Subcutaneous preadipocyte (primary cell): ENCODE data around the gene ZBTB7B. TPM values are rescaled to one million over a fixed set of nuclear protein-coding genes. Genes with fewer than 3 reads are reported as not detected.

Experiments
- small RNA-seq: library from RNA; depleted of rRNA; stranded (forward); fragments of <200 nt; gene quantifications from one replicate; pipeline ENCODE3, GENCODE V24; 2012
- total RNA-seq: library from RNA; depleted of rRNA; stranded (reverse); fragments of >200 nt; gene quantifications from 2 replicates; pipeline ENCODE4 v1.2.3, GENCODE V29; 2012

ZBTB7B gene
- total RNA-seq, result 11.4 and 14.5 TPM in 2 replicates

DNA sequence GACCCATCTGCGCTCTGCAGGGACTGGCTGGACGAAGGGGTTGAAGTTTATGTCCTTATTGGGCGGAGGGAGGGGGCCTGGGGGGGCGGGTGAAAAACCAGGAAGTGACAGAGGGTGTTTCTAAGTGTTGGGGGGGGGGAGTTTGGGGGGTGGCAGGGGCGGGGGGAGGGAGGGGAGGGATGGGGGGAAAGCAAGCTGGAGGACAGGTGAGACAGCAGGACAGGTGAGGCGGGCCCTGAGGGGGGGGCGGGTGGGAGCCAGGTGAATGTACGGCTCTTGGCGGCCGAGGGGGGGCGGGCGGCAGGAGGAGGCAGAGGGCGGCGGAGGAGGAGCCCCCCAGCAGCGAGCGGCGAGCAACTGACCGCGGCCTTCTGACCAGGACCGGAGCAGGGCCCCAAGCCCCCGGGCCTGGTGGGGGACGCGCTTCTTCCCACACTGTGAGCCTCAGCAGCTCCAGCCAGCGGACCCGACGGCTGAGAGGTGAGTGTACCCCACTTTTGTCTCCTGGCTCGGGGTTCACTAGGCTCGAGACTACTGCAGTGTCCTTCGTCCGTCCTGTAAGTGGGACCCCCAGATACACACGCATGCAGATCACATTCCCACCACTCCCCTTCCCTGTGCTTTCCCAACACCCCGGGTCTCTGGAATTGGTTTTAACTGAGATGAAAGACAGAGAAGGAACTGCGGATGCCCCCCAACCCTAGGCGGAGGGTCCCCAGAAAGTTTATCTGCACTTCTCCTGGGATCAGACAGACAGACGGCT lies at the start of gene ZBTB7B:
ZBTB7B (plus strand) TSS at position 339 of the 763 bp plus-strand sequence. CDS start 11,859 bp downstream, outside the sequence.

DNA sequence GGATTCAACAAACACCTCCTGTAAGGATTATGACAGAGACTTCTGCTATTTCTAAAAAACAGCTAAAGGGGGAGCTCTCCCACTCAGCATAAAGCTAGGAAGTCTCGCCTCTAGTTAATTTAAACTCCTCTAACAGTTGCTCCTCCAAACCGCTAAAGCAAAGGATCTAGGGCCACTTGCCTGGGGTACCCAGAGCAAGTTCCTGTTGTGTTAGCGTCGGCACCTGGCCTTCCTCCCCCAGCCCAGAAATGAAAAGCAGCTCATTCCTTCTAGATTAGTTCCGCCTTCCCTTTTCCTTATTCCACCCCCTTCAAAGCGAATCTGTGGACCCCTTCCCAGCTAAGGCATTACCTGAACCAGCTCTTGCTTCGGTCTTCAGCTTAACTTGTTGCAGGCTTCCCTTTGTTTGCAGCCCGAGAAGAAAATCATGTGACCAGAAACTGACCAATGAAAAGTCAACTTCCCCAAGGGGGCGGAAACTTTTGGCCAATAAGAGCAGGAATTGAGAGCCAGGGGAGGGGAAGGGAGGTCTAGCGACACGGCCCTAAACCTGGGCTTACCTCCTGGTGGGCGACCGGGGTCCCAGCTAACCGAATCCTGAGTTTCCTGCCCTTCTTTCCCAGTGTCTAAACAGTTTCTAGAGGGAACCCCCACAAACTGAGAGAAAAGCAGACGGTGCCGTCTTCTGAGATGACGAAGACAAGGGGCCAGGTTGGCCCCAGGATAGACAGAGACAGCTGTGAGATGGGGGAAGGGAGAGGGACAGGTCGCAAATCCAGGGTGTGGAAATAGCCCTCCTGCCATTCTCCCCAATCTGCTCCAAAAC lies 46.7 kb upstream of the ZBTB7B start, which contains the start of gene PBXIP1:
PBXIP1 (minus strand) TSS at position 382 of the 826 bp plus-strand sequence. CDS start 2,378 bp downstream, outside the sequence.

DNA sequence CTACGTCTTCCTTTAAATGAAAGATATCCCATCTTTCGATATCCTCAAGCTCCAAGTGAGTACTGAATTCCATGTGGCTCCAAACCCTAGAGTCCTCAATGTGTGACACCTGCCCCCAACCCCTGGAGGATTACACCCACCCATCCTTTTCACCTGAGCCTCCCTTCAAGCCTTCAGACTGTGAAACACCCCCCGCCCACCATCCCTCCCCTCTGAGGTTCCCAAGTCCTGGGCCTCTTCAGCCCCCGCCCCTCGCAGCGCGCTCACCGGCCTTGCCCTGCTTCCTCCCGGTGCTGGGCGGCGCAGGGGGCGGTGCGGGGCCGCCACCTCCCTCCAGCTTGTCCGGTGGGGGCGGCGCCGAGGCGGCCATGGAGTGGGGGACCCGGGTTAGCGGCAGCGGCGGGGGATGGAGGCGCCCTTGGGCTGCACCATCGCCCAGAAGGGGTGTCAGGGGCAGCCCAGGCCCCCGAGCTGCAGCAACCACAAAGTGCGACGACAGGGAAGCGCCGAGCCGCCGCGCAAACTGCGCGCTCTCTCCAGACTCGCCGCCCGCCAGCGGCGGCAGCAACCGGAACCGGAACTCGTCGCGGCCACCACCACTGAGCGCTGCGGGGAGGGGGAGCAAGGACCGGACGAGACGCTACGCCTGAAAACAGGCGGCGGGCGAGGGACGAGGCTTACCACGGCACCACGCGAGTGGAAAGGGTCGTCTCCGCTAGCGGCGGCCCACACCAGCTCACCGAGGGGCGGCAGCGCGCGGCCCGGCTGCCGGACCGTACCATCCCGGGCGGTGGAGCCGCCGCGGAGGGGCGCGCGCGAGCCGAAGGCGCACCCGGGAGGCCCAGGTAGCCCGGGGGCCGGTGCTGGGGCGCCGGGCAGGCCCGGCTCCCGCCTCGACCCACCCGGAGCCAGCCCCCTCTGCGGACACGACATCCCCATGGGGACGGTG lies 41.1 kb upstream of the ZBTB7B start, which contains the start of gene PYGO2:
PYGO2 (minus strand) TSS at position 576 of the 949 bp plus-strand sequence; CDS start at position 370, 206 bp downstream.

DNA sequence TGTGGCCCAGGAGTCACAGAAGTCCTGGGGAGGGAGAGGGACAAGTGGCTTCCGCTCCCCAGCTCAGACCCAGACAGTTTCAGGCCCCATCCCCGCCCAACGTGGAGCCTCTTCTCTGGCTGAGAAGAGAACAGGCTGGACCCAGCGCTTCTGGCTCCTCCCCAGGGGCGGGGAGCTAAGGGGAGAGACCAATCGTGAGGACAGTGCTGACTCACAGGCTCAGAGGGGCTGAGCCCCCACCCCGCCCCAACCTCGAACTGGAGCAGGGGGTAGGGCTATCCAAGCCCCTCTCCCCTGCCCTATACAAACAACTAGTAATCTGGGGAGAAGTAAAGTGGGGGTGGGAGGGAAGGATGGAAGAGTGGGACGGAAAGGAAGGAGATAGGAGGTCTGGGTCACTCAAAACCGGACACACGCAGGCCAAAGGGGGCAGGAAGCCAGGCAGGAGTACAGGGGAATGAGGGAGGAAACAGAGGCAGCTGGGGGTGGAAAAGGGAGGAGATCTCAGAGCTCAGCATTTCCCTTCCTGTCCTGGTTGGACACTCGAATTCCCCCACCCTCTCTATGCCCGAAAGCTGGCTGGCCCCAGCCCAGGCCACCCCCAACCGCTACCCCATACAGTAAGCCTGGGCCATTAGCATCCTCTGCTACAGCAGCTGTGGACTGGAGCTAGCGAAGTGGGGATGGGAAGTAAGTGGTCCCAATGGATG lies 31.8 kb upstream of the ZBTB7B start, which contains the start of gene SHC1:
SHC1 (minus strand) TSS at position 117 of the 710 bp plus-strand sequence. CDS start 221 bp downstream, outside the sequence.

DNA sequence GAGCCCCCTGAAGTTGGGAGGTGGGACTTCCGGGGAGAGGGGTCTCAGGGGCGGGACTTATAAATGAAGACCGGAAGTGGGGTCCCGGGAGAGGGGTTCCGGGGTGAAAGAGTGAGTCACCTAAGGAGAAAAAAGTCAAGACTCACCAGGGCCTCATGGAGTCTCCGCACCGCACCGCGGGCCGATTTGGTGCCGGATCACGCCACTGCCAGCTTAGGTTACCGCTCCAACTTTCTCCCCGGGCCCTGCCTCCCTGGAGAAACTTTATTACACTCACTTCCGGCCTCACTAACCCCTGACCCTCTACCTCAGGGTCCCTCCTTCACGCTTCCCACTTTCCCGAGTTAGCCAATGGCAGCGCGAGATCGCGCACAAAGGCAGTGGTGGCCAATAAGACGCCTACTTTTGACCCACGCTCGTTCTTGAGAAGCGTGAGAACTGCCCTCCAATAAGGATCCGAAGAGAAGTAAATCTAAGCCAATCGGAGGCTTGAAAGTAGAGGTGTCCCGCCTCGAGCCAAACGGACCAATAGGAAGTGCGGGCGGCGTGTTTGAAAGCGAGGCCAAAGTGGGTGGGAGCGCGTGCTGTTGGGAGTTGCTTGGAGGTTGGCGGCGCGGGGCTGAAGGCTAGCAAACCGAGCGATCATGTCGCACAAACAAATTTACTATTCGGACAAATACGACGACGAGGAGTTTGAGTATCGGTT lies 28.3 kb upstream of the ZBTB7B start, which contains the start of gene CKS1B:
CKS1B (plus strand) TSS at position 580 of the 706 bp plus-strand sequence; CDS start at position 645, 65 bp downstream.

DNA sequence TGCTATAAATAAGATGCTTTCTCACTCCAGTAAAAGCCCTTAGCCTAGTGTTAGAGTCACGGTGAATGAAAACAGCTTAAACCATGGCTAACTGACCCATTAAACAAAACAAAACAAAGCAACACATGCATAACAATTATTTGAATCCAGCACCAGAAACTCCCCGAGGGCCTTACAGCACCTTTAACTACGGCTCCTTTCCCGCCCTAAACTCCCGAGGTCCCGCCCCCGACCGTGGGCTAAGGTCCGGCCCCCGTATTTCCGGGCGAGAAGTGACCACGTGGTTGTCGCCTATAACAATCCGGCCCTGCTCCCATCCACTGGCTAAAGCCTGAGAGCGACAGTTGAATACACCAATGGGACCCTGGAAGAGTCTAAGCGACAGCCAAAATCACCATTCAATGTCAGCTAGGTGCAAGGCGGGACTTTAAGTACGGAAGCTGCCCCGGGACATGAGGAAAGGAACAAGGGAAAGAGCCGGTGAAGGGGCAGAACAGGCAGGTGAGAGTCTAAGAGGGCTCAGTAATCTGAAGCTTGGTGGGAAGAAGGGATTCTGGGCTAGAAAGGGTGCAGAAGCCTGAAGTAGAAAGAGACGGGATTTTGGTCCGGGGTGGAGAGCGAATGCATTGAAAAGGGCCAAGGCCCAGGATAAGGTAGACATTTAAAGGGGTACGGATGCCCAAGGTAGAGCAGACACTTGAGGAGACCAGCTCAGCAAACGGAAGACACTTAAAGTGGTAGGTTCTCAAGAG lies 19.5 kb upstream of the ZBTB7B start, which contains the start of gene FLAD1:
FLAD1 (plus strand) TSS at position 448 of the 752 bp plus-strand sequence. CDS start 351 bp downstream, outside the sequence.

DNA sequence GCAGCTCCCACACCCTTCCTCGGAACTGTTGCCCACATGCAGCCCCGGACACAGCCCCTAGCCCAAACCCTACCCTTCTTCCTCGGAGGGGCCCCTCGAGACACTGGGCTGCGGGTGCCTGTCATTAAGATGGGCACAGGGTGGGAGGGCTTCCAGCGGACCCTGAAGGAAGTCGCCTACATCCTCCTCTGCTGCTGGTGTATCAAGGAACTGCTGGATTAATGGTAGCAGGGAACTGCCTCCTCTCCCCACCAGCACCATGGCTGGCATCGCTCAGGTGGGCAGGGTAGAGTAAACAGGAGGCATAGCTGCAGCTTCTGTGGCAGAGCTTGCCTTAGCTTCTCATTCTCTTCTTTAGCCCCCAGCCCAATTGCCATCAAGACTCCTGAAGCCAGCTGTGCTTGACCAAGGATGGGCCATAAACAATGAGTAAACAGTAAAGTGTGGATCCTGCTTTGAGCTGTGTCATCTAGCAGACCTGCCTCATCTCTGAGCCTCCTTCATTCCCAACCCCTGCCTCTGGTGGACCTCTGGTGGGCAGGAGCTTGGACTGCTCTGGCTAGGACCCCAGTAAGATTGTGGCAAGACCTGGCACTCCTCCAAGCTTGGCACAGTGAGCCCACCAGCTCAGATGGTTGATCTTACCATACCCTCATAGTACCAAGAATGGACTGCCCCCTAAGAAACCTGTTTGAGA lies 8.9 kb upstream of the ZBTB7B start, which contains the start of gene LENEP:
LENEP (plus strand) TSS at position 15 of the 697 bp plus-strand sequence; CDS start at position 37, 22 bp downstream.

DNA sequence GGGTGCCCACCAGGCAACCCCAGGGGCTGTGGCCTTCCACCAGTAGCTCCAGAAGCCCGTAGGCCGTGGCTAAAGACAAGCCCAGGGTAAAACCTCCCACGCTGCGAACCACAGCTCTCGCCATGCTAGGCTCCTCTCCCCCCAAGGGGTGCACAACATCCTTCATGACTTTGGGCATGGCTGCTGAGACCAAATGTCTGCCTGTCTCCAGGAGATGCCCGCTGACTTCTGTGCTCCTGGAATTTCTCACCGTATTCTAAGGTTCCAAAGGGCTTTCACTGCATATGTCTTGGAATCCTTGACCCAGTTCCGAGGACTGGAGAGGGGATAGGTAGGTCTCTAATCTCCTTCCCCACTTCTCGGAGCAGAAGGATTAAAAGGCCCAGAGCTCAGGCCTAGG lies 30.9 kb downstream of the ZBTB7B start, which contains the start of the genes DCST1 and DCST2:
DCST1 (plus strand) TSS at position 301 of the 400 bp plus-strand sequence. CDS start 213 bp downstream, outside the sequence.
DCST2 (minus strand) TSS at position 258 of the 400 bp plus-strand sequence; CDS start at position 178, 80 bp downstream.

DNA sequence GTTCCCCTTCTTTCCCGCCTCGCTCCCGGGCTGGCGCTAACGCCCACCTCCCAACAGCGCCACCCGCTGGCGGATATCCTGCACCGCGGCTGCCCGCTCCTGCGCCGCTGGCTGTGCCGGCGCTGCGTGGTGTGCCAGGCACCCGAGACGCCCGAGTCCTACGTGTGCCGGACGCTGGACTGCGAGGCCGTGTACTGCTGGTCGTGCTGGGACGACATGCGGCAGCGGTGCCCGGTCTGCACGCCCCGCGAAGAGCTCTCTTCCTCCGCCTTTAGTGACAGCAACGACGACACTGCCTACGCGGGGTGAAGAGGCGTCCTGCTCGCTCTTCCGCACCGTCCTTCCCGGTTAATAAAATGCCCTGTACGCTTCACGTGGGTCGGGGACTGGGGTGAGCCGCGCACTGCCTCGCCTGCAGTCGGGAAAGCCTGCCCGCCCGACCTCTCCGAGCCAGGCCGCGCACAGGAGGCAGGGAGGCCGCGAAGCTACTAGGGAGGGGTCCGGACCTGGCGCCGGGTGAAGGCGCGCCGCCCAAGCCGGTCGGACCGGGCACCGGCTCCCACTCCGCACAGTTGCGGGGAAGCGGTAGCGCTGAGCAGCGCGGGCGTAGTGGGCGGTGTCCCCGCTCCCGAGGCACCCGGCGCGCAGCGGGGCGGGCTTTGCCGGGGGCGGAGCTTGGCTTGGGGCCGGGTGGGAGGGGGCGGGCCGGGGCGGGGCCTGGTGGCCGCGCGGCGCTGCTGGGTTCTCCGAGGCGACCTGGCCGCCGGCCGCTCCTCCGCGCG lies 48.1 kb downstream of the ZBTB7B start, which contains the start of gene ADAM15:
ADAM15 (plus strand) TSS at position 757 of the 782 bp plus-strand sequence. CDS start 71 bp downstream, outside the sequence.

DNA sequence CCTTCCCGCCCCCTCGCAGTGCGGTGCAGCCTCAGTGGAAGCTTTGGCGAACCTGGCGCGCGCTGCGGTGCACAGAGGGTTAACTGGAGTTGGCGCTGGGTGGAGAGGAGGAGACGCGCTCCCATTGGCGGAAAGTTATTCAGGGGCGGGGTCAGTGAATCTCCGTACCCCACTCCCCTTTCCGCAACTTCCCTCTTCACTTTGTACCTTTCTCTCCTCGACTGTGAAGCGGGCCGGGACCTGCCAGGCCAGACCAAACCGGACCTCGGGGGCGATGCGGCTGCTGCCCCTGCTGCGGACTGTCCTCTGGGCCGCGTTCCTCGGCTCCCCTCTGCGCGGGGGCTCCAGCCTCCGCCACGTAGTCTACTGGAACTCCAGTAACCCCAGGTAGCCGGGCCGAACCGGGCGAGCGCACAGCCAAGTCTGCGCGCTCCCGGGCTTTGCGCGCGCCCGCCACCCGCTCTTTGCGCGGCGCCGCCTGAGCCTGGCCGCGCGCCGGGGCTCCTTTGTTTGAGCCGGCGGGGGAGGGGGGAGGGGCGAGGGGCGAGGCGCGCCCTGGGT lies 61.0 kb downstream of the ZBTB7B start, which contains the start of gene EFNA4:
EFNA4 (plus strand) TSS at position 191 of the 561 bp plus-strand sequence; CDS start at position 275, 84 bp downstream.

Small RNA genes within 50 kb of the gene (small RNA-seq; reads per million reads assigned to genes)
- not detected for gene MIR4258

Other genes starting within 250 kb of the ZBTB7B start
- under 0.01 TPM in 1 of 2 replicates, not detected in the other for gene KCNN3, start 132.5 kb upstream of the ZBTB7B start, total RNA-seq
- 6.8 and 8.1 TPM in 2 replicates for gene PMVK, start 66.1 kb upstream of the ZBTB7B start, total RNA-seq
- 17.3 and 18.8 TPM in 2 replicates for gene PBXIP1, start 46.7 kb upstream of the ZBTB7B start, total RNA-seq
- gene PYGO2, start 41.0 kb upstream of the ZBTB7B start, total RNA-seq, result 12.5 and 14.7 TPM in 2 replicates
- gene SHC1, start 32.1 kb upstream of the ZBTB7B start, total RNA-seq, result 177 and 280 TPM in 2 replicates
- gene CKS1B, start 28.1 kb upstream of the ZBTB7B start, total RNA-seq, result 72.5 and 86.0 TPM in 2 replicates
- 21.3 and 26.4 TPM in 2 replicates for gene FLAD1, start 19.5 kb upstream of the ZBTB7B start, total RNA-seq
- not detected in 2 replicates for gene LENEP, start 9.2 kb upstream of the ZBTB7B start, total RNA-seq
- gene DCST2, start 31.0 kb downstream of the ZBTB7B start, total RNA-seq, result not detected in 2 replicates
- not detected in 2 replicates for gene DCST1, start 31.0 kb downstream of the ZBTB7B start, total RNA-seq
- gene ADAM15, start 48.5 kb downstream of the ZBTB7B start, total RNA-seq, result 99.2 and 126 TPM in 2 replicates
- 0.73 and 1.2 TPM in 2 replicates for gene EFNA4, start 60.9 kb downstream of the ZBTB7B start, total RNA-seq
- 0.39 and 0.73 TPM in 2 replicates for gene EFNA3, start 76.0 kb downstream of the ZBTB7B start, total RNA-seq
- gene EFNA1, start 125.1 kb downstream of the ZBTB7B start, total RNA-seq, result 0.37 TPM in 1 of 2 replicates, not detected in the other
- gene SLC50A1, start 133.1 kb downstream of the ZBTB7B start, total RNA-seq, result 26.8 and 30.1 TPM in 2 replicates
- 23.5 and 54.4 TPM in 2 replicates for gene DPM3, start 137.7 kb downstream of the ZBTB7B start, total RNA-seq
- 83.9 and 140 TPM in 2 replicates for gene KRTCAP2, start 170.5 kb downstream of the ZBTB7B start, total RNA-seq
- 2.9 and 3.3 TPM in 2 replicates for gene TRIM46, start 171.0 kb downstream of the ZBTB7B start, total RNA-seq
- 9.2 and 14.7 TPM in 2 replicates for gene THBS3, start 205.1 kb downstream of the ZBTB7B start, total RNA-seq
- gene MTX1, start 205.9 kb downstream of the ZBTB7B start, total RNA-seq, result 40.7 and 50.7 TPM in 2 replicates